ENCODE results near the gene RGMB.
"Not testable (repeated sequence)": the region's sequence is repeated elsewhere in the genome, so short reads cannot be mapped to it uniquely, and the experiment has no call there.

GRCh38 chr5:98737441-98737840, 36.0 kb upstream of the RGMB start:
- TF ChIP-seq CTCF (IDR thresholded peaks at IDR 0.05; ENCODE audit: extremely low read depth in 1 of 2, insufficient read depth in 1 of 2, low read depth in 1 of 2, low read length in 2 of 2); POLR2A (IDR thresholded peaks at IDR 0.05; ENCODE audit: low read depth, low read length); POLR2AphosphoS5 (IDR thresholded peaks at IDR 0.05; ENCODE audit: insufficient read depth, low read depth, low read length): not testable (repeated sequence)

Data from endothelial cell of umbilical vein (primary cell).